Cardiac atrium fibroblast (primary cell): ENCODE data around the gene SEC31A. TPM values are rescaled to one million over a fixed set of nuclear protein-coding genes. Genes with fewer than 3 reads are reported as not detected.

Experiments used
- total RNA-seq: library from RNA; depleted of rRNA; stranded (reverse); fragments of >200 nt; gene quantifications from 2 replicates; pipeline ENCODE4 v1.2.3, GENCODE V29; 2015

SEC31A gene
- 201 and 264 TPM in 2 replicates for total RNA-seq

GRCh38 chr4:82890901-82891706, at the start of gene SEC31A:
Gene SEC31A (minus strand): TSS chr4:82891153. CDS start chr4:82881936, 9,217 bp downstream.

DNA sequence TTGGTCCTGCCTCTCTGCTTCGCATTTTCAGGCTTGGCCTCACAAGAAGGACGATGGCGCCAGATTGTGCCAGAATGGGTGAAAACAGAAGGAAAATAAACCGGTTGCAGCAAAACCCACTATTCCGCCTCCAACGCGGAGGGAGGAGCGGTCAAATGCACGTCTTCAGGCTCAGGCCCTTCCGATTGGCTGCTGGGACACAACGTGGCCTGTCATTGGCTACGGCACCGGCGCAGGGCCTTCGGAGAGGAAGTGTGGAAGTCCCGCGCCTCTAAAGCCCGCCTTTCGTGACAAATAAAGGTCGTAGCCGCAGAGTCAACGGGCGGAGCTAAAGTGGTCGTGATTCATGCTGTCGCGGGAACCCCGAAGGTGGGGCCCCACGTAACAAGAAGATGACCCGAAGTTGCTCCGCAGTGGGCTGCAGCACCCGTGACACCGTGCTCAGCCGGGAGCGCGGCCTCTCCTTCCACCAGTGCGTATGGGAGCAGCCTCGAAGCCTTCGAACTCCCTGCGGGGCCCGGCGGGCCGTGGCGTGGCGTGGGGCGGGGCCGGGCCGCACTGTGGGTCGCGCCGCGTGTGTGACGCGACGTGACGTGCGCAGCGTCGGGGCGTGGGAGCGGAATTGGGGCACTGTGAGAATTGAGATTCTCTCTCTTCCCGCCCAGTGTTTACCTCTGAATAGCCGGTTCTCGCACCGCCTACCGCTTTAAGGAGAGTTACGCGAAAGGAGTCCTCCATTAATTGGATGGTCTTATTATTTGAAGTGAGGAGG, 9.6 kb upstream of the SEC31A start, which contains the start of gene THAP9:
THAP9 (plus strand) TSS at position 325 of the 772 bp plus-strand sequence; CDS start at position 393, 68 bp downstream.

GRCh38 chr4:82798168-82799005, 92.6 kb downstream of the SEC31A start, which contains the start of gene SCD5:
Gene SCD5 (minus strand): TSS chr4:82798796. CDS start chr4:82798537, 259 bp downstream.

Other genes starting within 250 kb of the SEC31A start
- 21.7 and 35.3 TPM in 2 replicates for gene SCD5, start 92.4 kb downstream of the SEC31A start, total RNA-seq
- gene THAP9, start 9.6 kb upstream of the SEC31A start, total RNA-seq: 1.9 and 8.3 TPM in 2 replicates
- gene LIN54, start 119.7 kb upstream of the SEC31A start, total RNA-seq: 5.7 and 11.0 TPM in 2 replicates
- gene COPS4, start 144.0 kb upstream of the SEC31A start, total RNA-seq: 69.0 and 101 TPM in 2 replicates
- gene PLAC8, start 223.6 kb upstream of the SEC31A start, total RNA-seq: 3.4 TPM in 1 of 2 replicates, not detected in the other